GM12865 (cell line): ENCODE data around the gene SEPHS2.

ENCODE experiments used
- DNase-seq: peaks from one replicate; pipeline ENCODE4 v3.0.0; 2010; ENCODE audit warnings: low read depth
- H3K4me3 ChIP-seq: 2 replicates; pipeline ENCODE4 v1.5.1; 2011; ENCODE audit warnings: mild to moderate bottlenecking, low read depth, low read length, control low read depth
- CTCF ChIP-seq: IDR thresholded peaks from 2 replicates; pipeline ENCODE4 v1.5.1; 2011; ENCODE audit warnings: low read length, control low read depth, low read depth, inconsistent platforms; ENCODE audit not compliant: insufficient read depth; ENCODE audit errors: missing control alignments

Gene SEPHS2

GRCh38 chr16:30429678-30430427 lies 15.8 kb downstream of the SEPHS2 start, which contains the start of gene DCTPP1:
TSS of gene DCTPP1 (minus strand) at chr16:30430030. CDS start at chr16:30429980, 50 bp downstream.
- peak; percentile 85 for TF ChIP-seq CTCF
- peak within 1 kb of the TSS; percentile 89 for H3K4me3 ChIP-seq
- DNase-seq = peak; percentile 99

- H3K4me3 ChIP-seq = peak overlapping the region; percentile 89
- no peak for DNase-seq
- no peak for TF ChIP-seq CTCF
These were observed 16.3 kb downstream of the SEPHS2 start for GRCh38 chr16:30429418-30429677.

- no peak for TF ChIP-seq CTCF
- DNase-seq = no peak
- no peak overlapping the region for H3K4me3 ChIP-seq
These were observed 17.6 kb downstream of the SEPHS2 start for GRCh38 chr16:30428055-30428454.

- no peak overlapping the region for H3K4me3 ChIP-seq
- TF ChIP-seq CTCF = no peak
- DNase-seq = no peak
These were observed 24.7 kb downstream of the SEPHS2 start for GRCh38 chr16:30421010-30421409.

- H3K4me3 ChIP-seq = peak overlapping the region; percentile 57
- no peak for DNase-seq
- no peak for TF ChIP-seq CTCF
These were observed 27.1 kb downstream of the SEPHS2 start for GRCh38 chr16:30418350-30419181.

GRCh38 chr16:30417529-30418349 lies 27.9 kb downstream of the SEPHS2 start:
- peak; percentile 98 for DNase-seq
- peak overlapping the region; percentile 57 for H3K4me3 ChIP-seq
- no peak for TF ChIP-seq CTCF
